Hepatocyte (in vitro differentiated cells): ENCODE results near the gene SLC1A4.

Source experiments
- EZH2phosphoT487 ChIP-seq: fragments of 200-600 bp; sonication (generic); IDR thresholded peaks from one replicate; pipeline ENCODE4 v1.6.1; 2018; ENCODE audit warnings: antibody characterized with exemption, mild to moderate bottlenecking, low read depth, moderate library complexity; ENCODE audit not compliant: unreplicated experiment, severe bottlenecking
- TF ChIP-seq, protein P1 (sequence below): fragments of 200-600 bp; sonication (generic); IDR thresholded peaks from 2 replicates; pipeline ENCODE4 v1.5.1; 2016; ENCODE audit warnings: antibody characterized with exemption, mild to moderate bottlenecking; ENCODE audit not compliant: poor library complexity

DNA sequence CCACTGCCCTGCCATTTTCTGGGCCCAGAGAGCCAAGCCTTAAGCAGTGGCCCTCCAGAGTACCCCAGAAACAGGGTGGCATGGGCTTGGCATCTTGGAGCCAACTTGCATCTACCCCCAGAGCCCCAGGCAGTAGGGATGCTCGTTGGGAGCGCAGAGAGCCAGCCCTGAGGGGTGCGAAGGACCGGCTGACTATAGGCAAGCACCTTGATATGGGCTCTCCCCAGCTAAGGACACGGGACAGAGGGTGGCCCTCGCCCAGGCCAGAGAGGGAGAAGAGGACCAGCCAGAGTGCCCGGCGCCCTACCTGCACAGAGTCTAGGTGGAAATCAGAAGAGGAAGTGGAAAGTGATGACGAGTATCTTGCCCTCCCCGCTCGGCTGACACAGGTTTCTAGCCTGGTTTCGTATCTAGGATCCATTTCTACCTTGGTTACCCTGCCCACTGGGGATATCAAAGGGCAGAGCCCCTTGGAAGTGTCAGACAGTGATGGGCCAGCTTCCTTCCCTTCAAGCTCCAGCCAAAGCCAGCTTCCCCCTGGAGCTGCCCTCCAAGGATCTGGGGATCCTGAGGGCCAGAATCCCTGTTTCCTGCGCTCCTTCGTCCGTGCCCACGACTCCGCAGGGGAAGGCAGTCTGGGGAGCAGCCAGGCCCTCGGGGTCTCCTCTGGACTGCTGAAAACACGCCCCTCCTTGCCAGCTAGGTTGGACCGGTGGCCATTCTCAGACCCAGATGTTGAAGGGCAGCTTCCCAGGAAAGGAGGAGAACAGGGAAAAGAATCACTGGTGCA, 83.2 kb downstream of the SLC1A4 start:
- TF ChIP-seq EZH2phosphoT487 = no peak
- TF ChIP-seq, protein P1, sequence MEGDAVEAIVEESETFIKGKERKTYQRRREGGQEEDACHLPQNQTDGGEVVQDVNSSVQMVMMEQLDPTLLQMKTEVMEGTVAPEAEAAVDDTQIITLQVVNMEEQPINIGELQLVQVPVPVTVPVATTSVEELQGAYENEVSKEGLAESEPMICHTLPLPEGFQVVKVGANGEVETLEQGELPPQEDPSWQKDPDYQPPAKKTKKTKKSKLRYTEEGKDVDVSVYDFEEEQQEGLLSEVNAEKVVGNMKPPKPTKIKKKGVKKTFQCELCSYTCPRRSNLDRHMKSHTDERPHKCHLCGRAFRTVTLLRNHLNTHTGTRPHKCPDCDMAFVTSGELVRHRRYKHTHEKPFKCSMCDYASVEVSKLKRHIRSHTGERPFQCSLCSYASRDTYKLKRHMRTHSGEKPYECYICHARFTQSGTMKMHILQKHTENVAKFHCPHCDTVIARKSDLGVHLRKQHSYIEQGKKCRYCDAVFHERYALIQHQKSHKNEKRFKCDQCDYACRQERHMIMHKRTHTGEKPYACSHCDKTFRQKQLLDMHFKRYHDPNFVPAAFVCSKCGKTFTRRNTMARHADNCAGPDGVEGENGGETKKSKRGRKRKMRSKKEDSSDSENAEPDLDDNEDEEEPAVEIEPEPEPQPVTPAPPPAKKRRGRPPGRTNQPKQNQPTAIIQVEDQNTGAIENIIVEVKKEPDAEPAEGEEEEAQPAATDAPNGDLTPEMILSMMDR = no peak
